LHCN-M2 (cell line): Measurements from ENCODE around the gene KIAA1755. TPM values are rescaled to one million over a fixed set of nuclear protein-coding genes. Genes with fewer than 3 reads are reported as not detected.
"Not testable (repeated sequence)": the region's sequence is repeated elsewhere in the genome, so short reads cannot be mapped to it uniquely, and the experiment has no call there.

Experiments
- DNase-seq: peaks from one replicate; pipeline ENCODE4 v3.0.0-alpha.2; 2012; ENCODE audit warnings: low read depth
- total RNA-seq: library from RNA; depleted of rRNA; stranded (reverse); fragments of >200 nt; gene quantifications from 2 replicates; pipeline ENCODE4 v1.2.3, GENCODE V29; 2014

Gene KIAA1755
- total RNA-seq, 1 experiment from 2014 or later: 0.17 TPM

DNA sequence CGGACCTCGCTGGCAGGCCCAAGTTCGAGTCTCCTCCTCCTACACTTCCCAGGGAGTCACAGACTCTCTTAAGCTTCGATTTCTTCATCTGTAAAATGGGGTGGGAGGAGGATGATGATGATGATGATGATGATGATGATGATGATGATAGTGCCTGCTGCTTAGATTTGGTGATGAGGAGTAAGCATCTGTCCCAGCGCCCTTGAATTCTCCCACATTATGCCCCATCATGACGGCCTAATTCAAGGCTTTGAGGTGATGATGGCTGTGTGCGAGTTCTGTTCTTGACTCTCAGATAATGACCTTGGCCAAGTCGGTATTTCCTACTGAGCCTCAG lies 487 bp upstream of the KIAA1755 start:
- DNase-seq: no peak

DNA sequence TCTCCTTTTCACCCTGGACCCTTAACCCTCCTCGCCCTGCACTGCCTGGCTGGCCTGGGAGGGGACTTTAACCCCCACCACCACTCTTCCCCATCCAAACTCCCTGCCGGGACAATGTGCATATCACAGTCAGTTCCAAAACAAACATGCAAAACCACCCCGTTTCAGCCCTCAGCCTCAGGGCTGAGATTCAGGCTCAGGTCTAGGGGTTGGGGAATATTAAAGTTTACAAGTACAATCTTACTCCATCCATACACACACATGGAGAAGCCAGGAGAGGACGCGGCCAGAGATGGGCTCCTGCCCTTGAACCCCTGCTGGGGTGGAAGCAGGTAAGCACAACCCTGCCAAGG lies 534 bp downstream of the KIAA1755 start:
- DNase-seq: no peak

GRCh38 chr20:38258545-38259215 lies 1.9 kb downstream of the KIAA1755 start:
- no peak for DNase-seq

GRCh38 chr20:38256966-38257365 lies 3.6 kb downstream of the KIAA1755 start:
- DNase-seq: no peak

- DNase-seq: no peak
These were observed 4.5 kb downstream of the KIAA1755 start for GRCh38 chr20:38256021-38256420.

DNA sequence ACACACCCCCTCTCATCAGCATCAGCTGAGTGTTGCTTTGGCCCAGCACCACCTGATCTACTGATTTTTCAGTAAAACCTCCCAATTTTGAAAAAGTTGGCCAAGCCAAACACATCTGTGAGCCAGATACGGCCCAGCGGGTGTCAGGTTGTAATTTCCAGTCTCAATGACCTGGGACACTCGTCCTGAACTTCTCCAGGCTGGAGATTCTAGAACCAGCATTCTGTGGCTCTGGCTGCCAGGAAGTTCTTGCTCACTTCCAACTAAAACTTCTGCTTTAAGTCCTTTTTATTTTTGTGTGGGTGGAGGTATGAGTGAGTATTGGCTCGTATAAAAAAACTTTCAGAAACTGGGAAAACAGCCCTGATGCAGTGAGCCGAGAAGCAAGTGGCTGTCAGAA lies 5.1 kb downstream of the KIAA1755 start:
- DNase-seq: no peak

DNA sequence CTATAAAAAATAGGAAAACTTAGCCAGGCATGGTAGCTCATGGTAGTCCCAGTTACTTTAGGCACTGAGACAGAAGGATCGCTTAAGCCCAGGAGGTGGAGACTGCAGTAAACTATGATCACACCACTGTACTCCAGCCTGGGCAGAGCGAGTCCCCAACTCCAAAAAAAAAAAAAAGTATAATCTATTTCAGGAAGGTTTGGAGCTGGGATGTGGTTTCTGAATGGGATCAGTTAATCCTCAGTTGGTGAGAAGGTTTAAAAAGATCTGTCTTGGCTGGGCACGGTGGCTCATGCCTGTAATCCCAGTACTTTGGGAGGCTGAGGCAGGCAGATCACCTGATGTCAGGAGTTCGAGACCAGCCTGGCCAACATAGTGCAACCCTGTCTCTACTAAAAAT lies 5.9 kb downstream of the KIAA1755 start:
- peak; percentile 54 for DNase-seq

DNA sequence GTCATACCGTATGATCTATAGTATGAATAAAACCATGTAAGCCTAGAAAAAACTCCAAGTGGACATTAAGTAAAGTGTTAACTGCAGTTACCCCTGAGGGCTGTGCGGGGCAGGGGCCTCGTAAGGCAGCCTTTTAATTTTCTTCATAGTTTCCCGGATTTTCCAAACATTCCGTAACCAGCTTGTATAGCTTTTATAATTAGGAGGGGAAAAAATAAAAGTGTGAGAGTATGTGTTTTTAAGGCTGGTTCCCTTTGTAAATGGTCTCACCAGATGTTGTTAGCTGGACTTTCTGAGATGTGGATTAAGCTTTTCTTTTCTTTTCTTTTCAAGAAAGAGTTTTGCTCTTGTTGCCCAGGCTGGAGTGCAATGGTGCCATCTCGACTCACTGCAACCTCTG lies 7.0 kb downstream of the KIAA1755 start:
- DNase-seq: no peak

- no peak for DNase-seq
These were observed 7.9 kb downstream of the KIAA1755 start for GRCh38 chr20:38252292-38253288.

GRCh38 chr20:38251441-38251840 lies 9.1 kb downstream of the KIAA1755 start:
- DNase-seq: not testable (repeated sequence)

GRCh38 chr20:38250609-38251008 lies 9.9 kb downstream of the KIAA1755 start:
- DNase-seq: no peak

GRCh38 chr20:38249536-38250310 lies 10.8 kb downstream of the KIAA1755 start:
- no peak for DNase-seq

DNA sequence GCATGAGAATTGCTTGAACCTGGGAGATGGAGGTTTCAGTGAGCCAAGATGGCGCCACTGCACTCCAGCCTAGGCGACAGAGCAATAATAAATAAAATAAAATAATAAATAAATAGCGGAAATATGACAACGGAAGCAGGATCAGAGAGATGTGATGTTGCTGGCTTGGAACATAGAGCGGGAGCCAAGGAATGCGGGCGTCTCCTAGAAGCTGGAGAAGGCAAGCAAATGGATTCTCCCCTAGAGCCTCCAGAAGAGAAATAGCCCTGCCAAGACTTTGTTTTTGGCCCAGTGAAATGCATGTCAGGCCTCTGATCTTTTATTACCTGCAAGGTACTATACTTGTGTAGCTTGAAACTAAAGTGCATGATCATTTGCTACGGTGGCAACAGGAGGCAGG lies 12.4 kb downstream of the KIAA1755 start:
- no peak for DNase-seq

DNA sequence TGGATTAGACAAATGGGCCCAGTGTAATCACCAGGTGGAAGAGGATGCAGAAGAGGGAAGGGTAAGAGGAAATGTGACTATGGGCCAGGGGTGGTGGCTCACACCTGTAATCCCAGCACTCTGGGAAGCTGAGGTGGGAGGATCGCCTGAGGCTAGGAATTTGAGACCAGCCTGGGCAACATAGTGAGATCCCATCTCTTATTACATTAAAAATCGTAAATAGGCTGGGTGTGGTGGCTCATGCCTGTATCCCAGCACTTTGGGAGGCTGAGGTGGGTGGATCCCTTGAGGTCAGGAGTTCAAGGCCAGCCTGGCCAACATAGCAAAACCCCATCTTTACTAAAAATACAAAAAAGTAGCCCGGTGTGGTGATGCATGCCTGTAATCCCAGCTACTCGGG lies 12.8 kb downstream of the KIAA1755 start:
- not testable (repeated sequence) for DNase-seq

DNA sequence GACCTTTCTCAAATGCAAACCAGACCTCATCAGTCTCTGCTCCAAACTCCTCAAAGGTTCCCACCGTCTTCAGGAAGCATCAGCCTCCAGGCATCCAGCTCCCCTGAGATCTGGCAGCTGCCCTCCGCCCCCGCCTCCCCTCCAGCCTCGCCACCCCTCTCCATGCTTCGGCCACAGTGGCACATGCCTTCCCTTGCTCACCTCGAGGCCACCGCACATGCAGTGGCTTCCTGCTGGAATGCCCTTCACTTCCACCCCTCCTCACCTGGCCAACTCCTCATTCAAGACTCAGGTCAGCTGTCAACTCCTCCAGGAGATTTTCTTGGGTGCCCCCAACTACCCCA lies 13.4 kb downstream of the KIAA1755 start:
- DNase-seq: no peak

- no peak for DNase-seq
These were observed 14.0 kb downstream of the KIAA1755 start for GRCh38 chr20:38246357-38247165.

DNA sequence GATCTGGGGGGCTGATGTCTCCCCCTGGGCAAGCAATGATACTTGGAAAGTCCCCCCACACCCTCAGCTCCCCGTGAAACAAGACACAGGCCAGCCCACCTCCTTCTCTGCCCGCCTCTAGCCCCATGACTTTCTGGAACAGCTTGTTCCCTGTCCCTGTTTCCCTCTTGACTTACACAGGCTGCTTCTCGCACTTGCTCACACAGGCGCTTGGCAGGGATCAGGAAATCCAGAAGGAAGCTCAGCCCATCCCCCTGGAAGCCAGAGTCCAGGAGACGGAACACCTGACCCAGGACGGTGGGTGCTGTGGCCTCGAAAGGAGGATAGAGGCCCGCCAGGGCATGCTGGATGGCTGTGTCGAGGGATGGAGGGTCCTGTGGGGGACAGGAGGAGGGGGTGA lies 14.8 kb downstream of the KIAA1755 start:
- DNase-seq: no peak

GRCh38 chr20:38243709-38244020 lies 16.9 kb downstream of the KIAA1755 start:
- no peak for DNase-seq

GRCh38 chr20:38242848-38243708 lies 17.5 kb downstream of the KIAA1755 start:
- DNase-seq: peak; percentile 29

DNA sequence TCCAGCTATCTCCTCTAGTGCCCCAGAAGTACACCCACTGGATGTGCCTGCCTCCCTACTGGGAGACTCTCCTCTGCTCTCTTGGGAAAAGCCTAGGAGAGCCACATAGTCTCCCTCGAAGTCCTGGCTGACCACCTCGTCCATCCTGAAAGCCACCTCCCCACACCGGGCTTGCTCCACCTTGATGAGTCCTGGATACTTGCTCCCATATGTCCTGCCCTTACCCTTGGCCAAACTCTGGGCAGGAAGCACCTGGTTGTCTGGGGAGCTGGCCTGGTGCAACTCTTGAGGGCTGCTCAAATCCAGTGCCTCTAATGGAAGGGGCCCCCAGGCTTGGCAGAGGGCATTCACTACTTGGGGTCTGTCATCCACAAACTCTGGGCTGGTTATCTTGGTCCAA lies 19.3 kb downstream of the KIAA1755 start:
- DNase-seq: no peak

DNA sequence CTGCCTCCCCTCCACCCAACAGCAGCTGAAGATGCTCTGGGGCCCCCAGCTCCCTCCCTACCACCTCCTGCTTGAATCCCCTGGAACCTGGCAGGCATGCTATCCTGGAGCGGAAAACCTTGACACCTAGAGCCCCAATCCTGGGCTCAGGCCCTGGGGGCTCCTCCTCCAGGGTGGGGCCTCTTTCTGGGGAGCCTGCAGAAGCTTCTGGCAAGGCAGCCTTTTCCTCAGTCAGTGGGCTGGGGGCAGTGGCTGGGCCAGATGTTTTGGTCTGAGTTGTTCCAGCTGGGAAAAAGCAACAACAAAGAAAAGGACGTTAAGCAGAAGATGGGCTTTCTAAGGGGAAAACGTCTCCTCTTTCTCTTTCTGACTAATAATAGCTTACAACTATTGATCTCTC lies 21.1 kb downstream of the KIAA1755 start:
- DNase-seq: no peak
